ENCODE measurements around the gene LRIT2. TPM values are rescaled to one million over a fixed set of nuclear protein-coding genes. Genes with fewer than 3 reads are reported as not detected.

LRIT2 gene
- total RNA-seq, 1 experiment from 2014 or later, result not detected

GRCh38 chr10:84226616-84227015 lies 1.3 kb upstream of the LRIT2 start:
- TF ChIP-seq, protein P1, sequence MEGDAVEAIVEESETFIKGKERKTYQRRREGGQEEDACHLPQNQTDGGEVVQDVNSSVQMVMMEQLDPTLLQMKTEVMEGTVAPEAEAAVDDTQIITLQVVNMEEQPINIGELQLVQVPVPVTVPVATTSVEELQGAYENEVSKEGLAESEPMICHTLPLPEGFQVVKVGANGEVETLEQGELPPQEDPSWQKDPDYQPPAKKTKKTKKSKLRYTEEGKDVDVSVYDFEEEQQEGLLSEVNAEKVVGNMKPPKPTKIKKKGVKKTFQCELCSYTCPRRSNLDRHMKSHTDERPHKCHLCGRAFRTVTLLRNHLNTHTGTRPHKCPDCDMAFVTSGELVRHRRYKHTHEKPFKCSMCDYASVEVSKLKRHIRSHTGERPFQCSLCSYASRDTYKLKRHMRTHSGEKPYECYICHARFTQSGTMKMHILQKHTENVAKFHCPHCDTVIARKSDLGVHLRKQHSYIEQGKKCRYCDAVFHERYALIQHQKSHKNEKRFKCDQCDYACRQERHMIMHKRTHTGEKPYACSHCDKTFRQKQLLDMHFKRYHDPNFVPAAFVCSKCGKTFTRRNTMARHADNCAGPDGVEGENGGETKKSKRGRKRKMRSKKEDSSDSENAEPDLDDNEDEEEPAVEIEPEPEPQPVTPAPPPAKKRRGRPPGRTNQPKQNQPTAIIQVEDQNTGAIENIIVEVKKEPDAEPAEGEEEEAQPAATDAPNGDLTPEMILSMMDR (conservative IDR thresholded peaks at IDR 0.05), result no peak
- no peak overlapping the region for H3K14ac ChIP-seq (ENCODE audit: insufficient read depth, low read length)
- H3K36me3 Mint-ChIP-seq (ENCODE audit: insufficient read depth in 1 of 3, low read depth in 3 of 3), result no peaks in the 10 kb centered on the region; a peak in 1 of 7 replicates
- no CpG with 5 or more reads among the region's 3 CpGs for WGBS (ENCODE audit: extremely low coverage, insufficient read length, low lambda C conversion rate)
- H3K27ac Mint-ChIP-seq, result no peak overlapping the region
- no peak overlapping the region for H2AFZ ChIP-seq (ENCODE audit: low read length)
- no peak overlapping the region for H3K4me2 ChIP-seq (ENCODE audit: insufficient read depth, insufficient read length, low read length)
- no peak overlapping the region for H4K5ac ChIP-seq (ENCODE audit: insufficient read length, low read depth, low read length)
- H2BK20ac ChIP-seq (ENCODE audit: low read depth, low read length, poor library complexity, severe bottlenecking), result no peak overlapping the region
- H3K27ac ChIP-seq (ENCODE audit: insufficient read length, low read depth, low read length), result no peak overlapping the region
- no peaks in the 10 kb centered on the region for H4K20me1 ChIP-seq (ENCODE audit: control insufficient read depth, insufficient read depth, insufficient read length)
- H2BK15ac ChIP-seq (ENCODE audit: low read depth, low read length), result no peak overlapping the region
- H2BK12ac ChIP-seq (ENCODE audit: insufficient read length, low read depth, low read length), result no peak overlapping the region
- H3K9ac ChIP-seq (ENCODE audit: extremely low read depth, insufficient read length, low read length), result no peak overlapping the region
- H3K9me3 ChIP-seq (ENCODE audit: control insufficient read depth, low read depth, low read length), result no peaks in the 10 kb centered on the region
- H3K18ac ChIP-seq (ENCODE audit: insufficient read length, low read depth, low read length), result no peak overlapping the region
- H3K23me2 ChIP-seq (ENCODE audit: insufficient read length, low read depth, low read length, poor library complexity, severe bottlenecking), result no peaks in the 10 kb centered on the region
- no peaks in the 10 kb centered on the region; the same call in 1 of the 2 replicates for H3K27me3 ChIP-seq (ENCODE audit: insufficient read depth, low read length)
- H3K79me1 ChIP-seq (ENCODE audit: insufficient read depth, low read depth, low read length, poor library complexity, severe bottlenecking), result no peaks in the 10 kb centered on the region
- no peak overlapping the region for H4K91ac ChIP-seq (ENCODE audit: insufficient read length, low read depth, low read length)
- H3K23ac ChIP-seq (ENCODE audit: insufficient read length, low read depth, low read length), result no peak overlapping the region
- no peak overlapping the region for H2BK120ac ChIP-seq (ENCODE audit: low read depth, low read length, poor library complexity, severe bottlenecking)
- H3K4me3 Mint-ChIP-seq, result no peak overlapping the region
- no peak overlapping the region for H3K4ac ChIP-seq (ENCODE audit: low read depth, low read length)
- H3K56ac ChIP-seq (ENCODE audit: insufficient read length, low read depth, low read length), result no peak overlapping the region
- H3K9me3 Mint-ChIP-seq, result no peaks in the 10 kb centered on the region
- no peak for DNase-seq
- H4K8ac ChIP-seq (replicated peaks; ENCODE audit: insufficient read length, low read depth, low read length), result no peak overlapping the region
- H3K4me1 Mint-ChIP-seq, result no peaks in the 10 kb centered on the region
- H3K27me3 Mint-ChIP-seq (ENCODE audit: low read depth), result peaks cover 46% of the 10 kb centered on the region
- H2AK5ac ChIP-seq (ENCODE audit: insufficient read length, low read length), result no peak overlapping the region
- H3K79me2 ChIP-seq (ENCODE audit: insufficient read depth, low read length), result no peaks in the 10 kb centered on the region
- no peaks in the 10 kb centered on the region for H3K4me1 ChIP-seq (ENCODE audit: insufficient read depth, low read length)
- H3T11ph ChIP-seq (ENCODE audit: low read length), result no peak overlapping the region
- no peak overlapping the region for H2BK5ac ChIP-seq (ENCODE audit: insufficient read length, low read length)

Data from H9 (cell line).